ENCODE results near the gene MATN3. TPM values are rescaled to one million over a fixed set of nuclear protein-coding genes. Genes with fewer than 3 reads are reported as not detected.
A peak's percentile ranks its signal among the peaks of the same experiment; 100 is the strongest.

MATN3 gene
- total RNA-seq, 3 donors from 2014 or later (not counting 1 experiment from before 2014, with no cell fraction given) = not detected

DNA sequence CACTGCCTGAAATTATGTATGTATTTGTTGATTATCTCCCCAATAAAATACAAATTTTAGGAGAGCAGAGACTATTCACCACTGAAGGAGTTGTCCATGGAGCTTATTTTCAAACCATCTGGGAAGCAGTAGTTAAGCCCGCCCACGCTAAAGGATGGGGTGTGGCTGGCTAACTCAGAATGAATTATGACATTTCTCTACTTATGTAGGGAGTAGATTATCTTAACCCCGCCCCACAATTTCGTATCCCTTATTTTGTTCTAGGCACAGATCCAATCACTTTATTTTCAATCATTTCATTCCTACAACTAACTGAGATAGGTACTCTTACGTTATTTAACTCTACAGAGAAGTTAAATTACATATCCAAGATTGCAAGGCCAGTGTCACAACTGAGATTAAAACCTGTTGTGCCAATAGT, 40.4 kb upstream of the MATN3 start:
- Histone ChIP-seq H3K4me3 (ENCODE audit: low read length) (no peak overlapping the region), H3K27ac (ENCODE audit: low read length) (no peak overlapping the region), H3K36me3 (ENCODE audit: control insufficient read depth, insufficient read depth, low read length) (no peaks in the 10 kb centered on the region), H3K9me3 (ENCODE audit: control insufficient read depth, insufficient read depth, low read length) (no peaks in the 10 kb centered on the region), H3K27me3 (ENCODE audit: control insufficient read depth, insufficient read depth, low read length) (peaks cover 17% of the 10 kb centered on the region), H3K4me1 (ENCODE audit: control insufficient read depth, insufficient read depth, low read length) (peaks cover 14% of the 10 kb centered on the region)
- 54% methylated on average over 3 of the region's 5 CpGs for WGBS (ENCODE audit: insufficient coverage)
- Mint-ChIP-seq H3K4me3 (no peak overlapping the region), H3K4me1 (peaks cover 0 to 26% of the 10 kb centered on the region in 2 donors), H3K9me3 (no peaks in the 10 kb centered on the region), H3K36me3 (no peaks in the 10 kb centered on the region), H3K27ac (no peak overlapping the region), H3K27me3 (ENCODE audit: low read depth in 2 of 2) (peaks cover 23 to 25% of the 10 kb centered on the region in 2 donors)
- intact Hi-C loops (cut with micrococcal nuclease) = loop anchor here (5.0 kb wide), 1 partner anchor 274 kb away; no protein-coding TSS in a partner anchor
- peak in 1 of 2 donors; percentile 5 for DNase-seq
- TF ChIP-seq CTCF (IDR thresholded peaks at IDR 0.05) = no peak
- no peak for ATAC-seq

- Histone ChIP-seq H3K4me1 (ENCODE audit: control insufficient read depth, insufficient read depth, low read length) (peaks cover 14% of the 10 kb centered on the region), H3K36me3 (ENCODE audit: control insufficient read depth, insufficient read depth, low read length) (no peaks in the 10 kb centered on the region), H3K27me3 (ENCODE audit: control insufficient read depth, insufficient read depth, low read length) (peaks cover 15% of the 10 kb centered on the region), H3K9me3 (ENCODE audit: control insufficient read depth, insufficient read depth, low read length) (no peaks in the 10 kb centered on the region), H3K4me3 (ENCODE audit: low read length) (peak overlapping the region; percentile 90), H3K27ac (ENCODE audit: low read length) (peak overlapping the region; percentile 100)
- no peaks in the 10 kb centered on the region for H3K36me3 Mint-ChIP-seq
- no peak for TF ChIP-seq CTCF (IDR thresholded peaks at IDR 0.05)
- 9% methylated on average over 9 of the region's 10 CpGs for WGBS (ENCODE audit: insufficient coverage)
- ATAC-seq (no peak), DNase-seq (no peak)
- no peak overlapping the region for H3K27ac Mint-ChIP-seq
- H3K27me3 Mint-ChIP-seq (ENCODE audit: low read depth in 2 of 2) = peaks cover 18 to 21% of the 10 kb centered on the region in 2 donors
- no peak overlapping the region for H3K4me3 Mint-ChIP-seq
- no peaks in the 10 kb centered on the region for H3K9me3 Mint-ChIP-seq
- intact Hi-C loops (cut with micrococcal nuclease) = loop anchor here (5.0 kb wide), 1 partner anchor 275 kb away; no protein-coding TSS in a partner anchor
- peaks cover 5 to 26% of the 10 kb centered on the region in 2 donors for H3K4me1 Mint-ChIP-seq
These were observed 39.9 kb upstream of the MATN3 start for GRCh38 chr2:20052229-20052851.

GRCh38 chr2:20051532-20052228, 39.2 kb upstream of the MATN3 start, which contains the start of gene LAPTM4A:
LAPTM4A (minus strand) TSS chr2:20051628; CDS start chr2:20051520, 108 bp downstream.
- intact Hi-C loops (cut with micrococcal nuclease) = loop anchor here (1.0 to 5.0 kb wide), 2 partner anchors 150 to 276 kb away; partner anchors contain the start of gene TTC32
- WGBS (ENCODE audit: insufficient coverage) = 0% methylated on average over 44 of the region's 45 CpGs
- Histone ChIP-seq H3K4me1 (ENCODE audit: control insufficient read depth, insufficient read depth, low read length) (peaks cover 14% of the 10 kb centered on the region), H3K36me3 (ENCODE audit: control insufficient read depth, insufficient read depth, low read length) (no peaks in the 10 kb centered on the region), H3K27me3 (ENCODE audit: control insufficient read depth, insufficient read depth, low read length) (peaks cover 12% of the 10 kb centered on the region), H3K4me3 (ENCODE audit: low read length) (peak within 1 kb of the TSS; percentile 90), H3K27ac (ENCODE audit: low read length) (peak within 1 kb of the TSS; percentile 100), H3K9me3 (ENCODE audit: control insufficient read depth, insufficient read depth, low read length) (no peaks in the 10 kb centered on the region)
- Mint-ChIP-seq H3K4me3 (no peak within 1 kb of the TSS), H3K36me3 (no peaks in the 10 kb centered on the region), H3K9me3 (no peaks in the 10 kb centered on the region), H3K27me3 (ENCODE audit: low read depth in 2 of 2) (peaks cover 11 to 15% of the 10 kb centered on the region in 2 donors), H3K4me1 (peaks cover 5 to 26% of the 10 kb centered on the region in 2 donors), H3K27ac (no peak within 1 kb of the TSS)
- DNase-seq = peak; percentile 94 to 100
- no peak for TF ChIP-seq CTCF (IDR thresholded peaks at IDR 0.05)
- peak; percentile 88 to 97 (median 93) for ATAC-seq

Measured in natural killer cell (primary cell).